GM13977 (cell line): ENCODE results near the gene EIF5B.
A peak's percentile ranks its signal among the peaks of the same experiment; 100 is the strongest.

Source experiments
- DNase-seq: peaks from one replicate; pipeline ENCODE4 v3.0.0; 2012; ENCODE audit warnings: low spot score
- CTCF ChIP-seq: IDR thresholded peaks from 2 replicates; pipeline ENCODE4 v1.5.1; 2012; ENCODE audit warnings: mild to moderate bottlenecking, control low read depth; ENCODE audit not compliant: insufficient read depth; ENCODE audit errors: extremely low read depth, missing control alignments
- in situ Hi-C: fragments of 300-500 bp; cut with MboI; formaldehyde crosslinking; loops from one replicate; pipeline ENCODE4 v1.12.0; 2022; ENCODE audit warnings: low sequenced_read_pairs, low pct_unique_long_range_greater_than_20kb, mixed read lengths, inconsistent platforms; ENCODE audit not compliant: unreplicated experiment

The EIF5B gene

GRCh38 chr2:99373144-99373543 lies 36.0 kb downstream of the EIF5B start:
- in situ Hi-C loops: no loop called here
- DNase-seq: no peak
- no peak for TF ChIP-seq CTCF

GRCh38 chr2:99374747-99375146 lies 37.6 kb downstream of the EIF5B start:
- in situ Hi-C loops: no loop called here
- TF ChIP-seq CTCF: no peak
- DNase-seq: no peak

- TF ChIP-seq CTCF: no peak
- in situ Hi-C loops: no loop called here
- DNase-seq: no peak
Measured at GRCh38 chr2:99376254-99376864, 39.2 kb downstream of the EIF5B start.

GRCh38 chr2:99377879-99378278 lies 40.7 kb downstream of the EIF5B start:
- in situ Hi-C loops: no loop called here
- peak; percentile 12 for DNase-seq
- TF ChIP-seq CTCF: no peak

- no peak for DNase-seq
- in situ Hi-C loops: no loop called here
- TF ChIP-seq CTCF: no peak
Measured at GRCh38 chr2:99380376-99381010, 43.3 kb downstream of the EIF5B start.

GRCh38 chr2:99382143-99382542 lies 45.0 kb downstream of the EIF5B start:
- in situ Hi-C loops: no loop called here
- DNase-seq: no peak
- no peak for TF ChIP-seq CTCF
